ENCODE measurements around the gene CCNB2. TPM values are rescaled to one million over a fixed set of nuclear protein-coding genes. Genes with fewer than 3 reads are reported as not detected.

The CCNB2 gene
- total RNA-seq, 1 donor from 2014 or later: 13.1 TPM

DNA sequence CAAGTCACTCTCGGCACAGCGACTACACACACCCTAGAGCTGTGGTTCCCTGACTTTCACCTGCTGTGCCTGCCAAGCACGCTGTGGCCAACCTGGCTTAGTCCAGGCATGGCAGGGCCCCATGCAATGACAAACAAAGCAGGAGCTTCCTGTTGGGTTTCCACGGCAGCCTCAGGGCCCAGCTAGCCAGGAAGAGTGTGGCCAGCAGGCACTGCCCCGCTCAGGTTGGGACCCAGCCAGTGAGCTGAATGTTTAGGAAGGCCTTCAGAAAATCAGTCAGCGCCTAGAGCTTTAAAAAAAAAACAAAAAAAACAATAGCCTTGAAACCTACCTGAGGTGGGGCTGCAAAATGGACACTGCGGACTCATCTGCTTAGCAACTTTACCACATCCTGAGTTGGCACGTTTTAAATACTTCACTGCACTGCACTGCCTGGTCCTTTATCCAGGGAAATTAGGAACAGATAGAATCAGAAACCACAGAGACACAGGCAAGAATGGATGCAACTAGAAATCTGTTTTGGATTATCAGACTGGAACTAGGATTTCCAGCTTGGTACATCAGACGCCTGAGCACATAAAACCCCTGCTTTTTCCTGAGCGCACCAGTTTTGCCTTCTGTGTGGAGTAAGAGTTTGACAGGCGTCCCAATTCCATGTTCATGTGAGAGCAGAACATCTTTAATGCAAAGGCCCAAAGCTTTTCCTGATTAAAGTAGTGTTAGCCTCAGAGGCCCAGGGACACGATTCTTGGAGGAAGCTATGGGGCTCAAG, 65.5 kb downstream of the CCNB2 start:
- TF ChIP-seq, protein P1, sequence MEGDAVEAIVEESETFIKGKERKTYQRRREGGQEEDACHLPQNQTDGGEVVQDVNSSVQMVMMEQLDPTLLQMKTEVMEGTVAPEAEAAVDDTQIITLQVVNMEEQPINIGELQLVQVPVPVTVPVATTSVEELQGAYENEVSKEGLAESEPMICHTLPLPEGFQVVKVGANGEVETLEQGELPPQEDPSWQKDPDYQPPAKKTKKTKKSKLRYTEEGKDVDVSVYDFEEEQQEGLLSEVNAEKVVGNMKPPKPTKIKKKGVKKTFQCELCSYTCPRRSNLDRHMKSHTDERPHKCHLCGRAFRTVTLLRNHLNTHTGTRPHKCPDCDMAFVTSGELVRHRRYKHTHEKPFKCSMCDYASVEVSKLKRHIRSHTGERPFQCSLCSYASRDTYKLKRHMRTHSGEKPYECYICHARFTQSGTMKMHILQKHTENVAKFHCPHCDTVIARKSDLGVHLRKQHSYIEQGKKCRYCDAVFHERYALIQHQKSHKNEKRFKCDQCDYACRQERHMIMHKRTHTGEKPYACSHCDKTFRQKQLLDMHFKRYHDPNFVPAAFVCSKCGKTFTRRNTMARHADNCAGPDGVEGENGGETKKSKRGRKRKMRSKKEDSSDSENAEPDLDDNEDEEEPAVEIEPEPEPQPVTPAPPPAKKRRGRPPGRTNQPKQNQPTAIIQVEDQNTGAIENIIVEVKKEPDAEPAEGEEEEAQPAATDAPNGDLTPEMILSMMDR (IDR thresholded peaks at IDR 0.05; ENCODE audit: partially characterized antibody, unreplicated experiment): no peak
- no peak overlapping the region for H3K4me3 Mint-ChIP-seq (ENCODE audit: unreplicated experiment)
- no peak overlapping the region for H3K27ac Mint-ChIP-seq (ENCODE audit: unreplicated experiment)
- H3K9me3 Mint-ChIP-seq (ENCODE audit: unreplicated experiment): no peaks in the 10 kb centered on the region
- peaks cover 5% of the 10 kb centered on the region for H3K4me1 Mint-ChIP-seq (ENCODE audit: low read depth, unreplicated experiment)
- no peaks in the 10 kb centered on the region for H3K36me3 Mint-ChIP-seq (ENCODE audit: unreplicated experiment)
- DNase-seq: no peak
- H3K27me3 Mint-ChIP-seq (ENCODE audit: unreplicated experiment): no peaks in the 10 kb centered on the region

DNA sequence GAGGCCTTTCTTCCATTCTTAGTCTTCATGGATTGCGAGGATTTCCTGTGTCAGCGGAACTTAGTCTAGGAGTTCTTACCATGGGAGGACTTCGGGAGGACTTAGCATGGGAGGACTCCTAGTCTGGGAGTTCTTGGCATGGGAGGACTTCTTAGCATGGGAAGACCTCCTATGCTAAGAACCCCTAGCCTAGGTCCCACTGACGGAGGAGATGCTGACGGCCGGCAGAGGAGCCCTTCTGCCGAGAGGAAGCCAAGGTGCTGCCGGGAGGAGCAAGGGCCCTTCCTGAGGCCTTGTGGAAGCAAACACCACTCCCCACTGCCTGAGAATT, 66.1 kb downstream of the CCNB2 start:
- Mint-ChIP-seq H3K9me3 (ENCODE audit: unreplicated experiment) (no peaks in the 10 kb centered on the region), H3K27me3 (ENCODE audit: unreplicated experiment) (no peaks in the 10 kb centered on the region), H3K4me1 (ENCODE audit: low read depth, unreplicated experiment) (peaks cover 5% of the 10 kb centered on the region), H3K27ac (ENCODE audit: unreplicated experiment) (no peak overlapping the region), H3K4me3 (ENCODE audit: unreplicated experiment) (no peak overlapping the region), H3K36me3 (ENCODE audit: unreplicated experiment) (no peaks in the 10 kb centered on the region)
- DNase-seq: no peak
- TF ChIP-seq, protein P1 (IDR thresholded peaks at IDR 0.05; ENCODE audit: partially characterized antibody, unreplicated experiment): no peak

DNA sequence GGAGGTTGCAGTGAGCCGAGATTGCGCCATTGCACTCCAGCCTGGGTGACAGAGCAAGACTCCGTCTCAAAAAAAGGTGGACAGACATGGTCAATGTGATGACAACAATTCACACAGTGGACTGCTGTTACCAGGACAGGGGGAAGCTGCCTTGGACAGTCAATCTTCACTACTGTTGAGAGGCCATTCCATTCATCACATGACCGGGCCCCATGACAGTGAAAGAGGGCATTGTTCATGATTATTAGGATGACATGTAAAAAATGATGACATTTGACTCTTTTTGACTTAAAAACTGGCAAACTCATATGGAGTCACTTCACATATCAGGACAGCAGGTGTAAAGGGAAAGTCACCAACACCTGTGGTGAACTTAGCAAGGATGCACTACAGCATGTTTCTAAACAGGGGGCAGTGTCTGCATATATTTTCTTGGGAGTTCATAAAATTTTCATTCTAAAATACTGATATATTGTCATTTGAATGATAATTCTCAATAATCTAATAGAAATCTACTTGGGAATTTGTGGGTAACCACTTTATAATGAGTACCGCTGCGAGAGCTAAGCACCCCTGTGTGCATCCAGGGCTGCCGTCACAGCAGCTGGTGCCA, 67.4 kb downstream of the CCNB2 start:
- H3K9me3 Mint-ChIP-seq (ENCODE audit: unreplicated experiment): peaks cover 1% of the 10 kb centered on the region
- H3K27me3 Mint-ChIP-seq (ENCODE audit: unreplicated experiment): no peaks in the 10 kb centered on the region
- TF ChIP-seq, protein P1 (IDR thresholded peaks at IDR 0.05; ENCODE audit: partially characterized antibody, unreplicated experiment): peak; percentile 24
- DNase-seq: no peak
- peaks cover 5% of the 10 kb centered on the region for H3K4me1 Mint-ChIP-seq (ENCODE audit: low read depth, unreplicated experiment)
- H3K27ac Mint-ChIP-seq (ENCODE audit: unreplicated experiment): no peak overlapping the region
- H3K36me3 Mint-ChIP-seq (ENCODE audit: unreplicated experiment): no peaks in the 10 kb centered on the region
- no peak overlapping the region for H3K4me3 Mint-ChIP-seq (ENCODE audit: unreplicated experiment)

DNA sequence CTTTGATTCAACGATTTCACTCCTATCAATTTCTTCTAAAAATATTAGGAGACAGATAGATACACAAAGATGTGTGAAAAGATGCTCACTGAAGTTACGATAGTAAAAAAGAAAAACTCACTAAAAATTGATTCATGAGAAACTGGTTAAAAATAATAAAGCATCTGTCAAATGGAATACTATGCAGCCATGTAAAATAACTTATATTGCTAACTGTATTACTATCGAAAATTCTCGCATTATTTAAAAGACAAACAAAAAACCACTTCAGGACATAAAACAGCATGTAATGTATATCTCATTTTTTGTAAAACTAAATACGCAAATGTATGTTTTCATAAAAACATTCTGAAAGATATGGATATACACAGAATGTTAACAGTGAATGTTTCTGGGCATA, 68.2 kb downstream of the CCNB2 start:
- no peaks in the 10 kb centered on the region for H3K27me3 Mint-ChIP-seq (ENCODE audit: unreplicated experiment)
- H3K27ac Mint-ChIP-seq (ENCODE audit: unreplicated experiment): no peak overlapping the region
- H3K4me1 Mint-ChIP-seq (ENCODE audit: low read depth, unreplicated experiment): peaks cover 5% of the 10 kb centered on the region
- TF ChIP-seq, protein P1 (IDR thresholded peaks at IDR 0.05; ENCODE audit: partially characterized antibody, unreplicated experiment): no peak
- peaks cover 1% of the 10 kb centered on the region for H3K9me3 Mint-ChIP-seq (ENCODE audit: unreplicated experiment)
- no peaks in the 10 kb centered on the region for H3K36me3 Mint-ChIP-seq (ENCODE audit: unreplicated experiment)
- DNase-seq: no peak
- no peak overlapping the region for H3K4me3 Mint-ChIP-seq (ENCODE audit: unreplicated experiment)

DNA sequence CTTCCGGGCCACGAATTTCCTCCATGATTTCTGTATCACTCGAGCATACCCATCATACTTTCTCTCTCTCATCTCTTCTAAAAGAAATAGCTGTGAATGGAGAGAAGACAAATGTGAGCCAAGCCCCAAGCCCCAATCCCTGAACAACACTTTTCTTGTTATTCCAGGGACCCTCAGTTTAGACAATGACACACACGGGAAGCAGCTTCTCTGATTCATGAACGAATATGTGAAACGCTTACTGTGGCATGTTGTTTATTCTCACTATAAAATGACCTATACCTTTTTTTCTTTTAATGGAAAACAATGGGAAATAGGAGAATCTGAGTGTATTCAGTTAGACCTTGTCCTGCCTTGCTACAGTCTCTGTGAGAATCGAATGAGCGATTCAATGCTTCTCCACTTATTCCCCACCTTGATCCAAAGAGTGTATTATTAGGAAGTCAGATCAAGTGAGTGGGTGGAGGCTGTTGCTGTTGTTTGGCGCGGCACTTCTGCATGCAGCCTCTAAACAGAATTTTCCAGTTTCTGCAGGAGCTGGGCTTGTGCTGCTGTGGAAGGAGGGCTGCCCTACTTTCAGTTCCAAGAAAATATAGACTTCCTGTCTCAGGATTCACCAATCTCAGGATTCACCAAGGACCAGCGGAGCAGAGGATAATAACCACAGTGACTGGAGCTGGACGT, 69.3 kb downstream of the CCNB2 start:
- TF ChIP-seq, protein P1 (IDR thresholded peaks at IDR 0.05; ENCODE audit: partially characterized antibody, unreplicated experiment): no peak
- no peak overlapping the region for H3K27ac Mint-ChIP-seq (ENCODE audit: unreplicated experiment)
- no peak for DNase-seq
- no peaks in the 10 kb centered on the region for H3K27me3 Mint-ChIP-seq (ENCODE audit: unreplicated experiment)
- peaks cover 1% of the 10 kb centered on the region for H3K9me3 Mint-ChIP-seq (ENCODE audit: unreplicated experiment)
- no peak overlapping the region for H3K4me3 Mint-ChIP-seq (ENCODE audit: unreplicated experiment)
- H3K4me1 Mint-ChIP-seq (ENCODE audit: low read depth, unreplicated experiment): peaks cover 5% of the 10 kb centered on the region
- peaks cover 5% of the 10 kb centered on the region for H3K36me3 Mint-ChIP-seq (ENCODE audit: unreplicated experiment)

All from glutamatergic neuron (in vitro differentiated cells).